NT2/D1 (cell line): ENCODE data around the gene EFCAB9.

Source experiments
- DNase-seq: peaks from one replicate; pipeline ENCODE4 v3.0.0-alpha.2; 2011; ENCODE audit warnings: low read depth, low spot score
- H3K27me3 ChIP-seq: 2 replicates; pipeline ENCODE4 v1.6.0; 2011; ENCODE audit warnings: mild to moderate bottlenecking; ENCODE audit not compliant: insufficient read length, insufficient read depth
- H3K36me3 ChIP-seq: 2 replicates; pipeline ENCODE4 v1.6.1; 2011; ENCODE audit warnings: mild to moderate bottlenecking, low read length, mixed read lengths; ENCODE audit not compliant: insufficient read depth, insufficient read length
- H3K4me1 ChIP-seq: 2 replicates; pipeline ENCODE4 v1.5.1; 2011; ENCODE audit not compliant: insufficient read depth, insufficient read length
- H3K4me3 ChIP-seq: 2 replicates; pipeline ENCODE4 v1.5.1; 2011; ENCODE audit warnings: low read depth; ENCODE audit not compliant: insufficient read length
- H3K9ac ChIP-seq: 2 replicates; pipeline ENCODE4 v1.6.0; 2011; ENCODE audit warnings: low read depth; ENCODE audit not compliant: insufficient read length
- H3K9me3 ChIP-seq: 2 replicates; pipeline ENCODE4 v1.5.1; 2011; ENCODE audit warnings: mild to moderate bottlenecking, low read length; ENCODE audit not compliant: insufficient read depth
- SUZ12 ChIP-seq: IDR thresholded peaks from 2 replicates; pipeline ENCODE4 v1.6.1; 2011; ENCODE audit not compliant: insufficient read length, insufficient read depth; ENCODE audit errors: extremely low read depth
- YY1 ChIP-seq: IDR thresholded peaks from 2 replicates; pipeline ENCODE4 v1.6.1; 2011; ENCODE audit not compliant: insufficient read length, insufficient read depth
- ZNF274 ChIP-seq: IDR thresholded peaks from 2 replicates; pipeline ENCODE4 v1.6.1; 2011; ENCODE audit warnings: mild to moderate bottlenecking, low read depth, low read length

EFCAB9 gene

GRCh38 chr5:172251419-172251818, 57.4 kb downstream of the EFCAB9 start:
- Histone ChIP-seq H3K4me3 (no peak overlapping the region), H3K36me3 (peaks cover 18% of the 10 kb centered on the region), H3K27me3 (no peaks in the 10 kb centered on the region), H3K9ac (no peak overlapping the region), H3K9me3 (no peaks in the 10 kb centered on the region), H3K4me1 (no peaks in the 10 kb centered on the region)
- TF ChIP-seq SUZ12 (no peak), YY1 (no peak)
- no peak for DNase-seq

- DNase-seq, result no peak
- H3K4me1 ChIP-seq, result no peaks in the 10 kb centered on the region
- peaks cover 22% of the 10 kb centered on the region for H3K36me3 ChIP-seq
- no peak for TF ChIP-seq YY1
- TF ChIP-seq SUZ12, result no peak
- TF ChIP-seq ZNF274, result no peak
- H3K9me3 ChIP-seq, result no peaks in the 10 kb centered on the region
- no peaks in the 10 kb centered on the region for H3K27me3 ChIP-seq
- H3K4me3 ChIP-seq, result no peak overlapping the region
- H3K9ac ChIP-seq, result no peak overlapping the region
Observed at GRCh38 chr5:172252501-172252900, 58.5 kb downstream of the EFCAB9 start.
